CD4-positive, alpha-beta T cell (primary cell): Measurements from ENCODE around the gene EXT2. TPM values are rescaled to one million over a fixed set of nuclear protein-coding genes. Genes with fewer than 3 reads are reported as not detected.

ENCODE experiments used
- ATAC-seq: fragments of 200-7000 bp; cut with Tn5 transposase; one replicate; pipeline ENCODE4 v1.10.0; 2022; ENCODE audit warnings: mild to moderate bottlenecking; ENCODE audit not compliant: poor library complexity
- CTCF ChIA-PET: fragments of 350-600 bp; sonication (Branson Sonifier 250); formaldehyde crosslinking; loops from one replicate; lab custom pipeline; 2021; ENCODE audit warnings: antibody characterized with exemption, inconsistent platforms; lab: Charles Lee
- POLR2A ChIA-PET: fragments of 350-600 bp; sonication (Branson Sonifier 250); formaldehyde crosslinking; loops from one replicate; lab custom pipeline; 2021; ENCODE audit warnings: antibody characterized with exemption, inconsistent platforms; lab: Charles Lee
- DNase-seq, 14 experiments: peaks; one replicate each; pipeline ENCODE4 v3.0.0-alpha.2; 2013 to 2020; ENCODE audit warnings: mixed read lengths in 2 of 14
- H3K27ac ChIP-seq, 2 donors: one replicate each; pipeline versions ENCODE4 v1.5.1 to v1.7.0; 2013; ENCODE audit warnings: low read length in 2 of 2, low read depth in 1 of 2, mild to moderate bottlenecking in 1 of 2
- H3K27me3 ChIP-seq, 2 experiments: 1 replicate in 1 of 2; 2 replicates in 1 of 2; pipeline versions ENCODE4 v1.6.1 to v1.7.0; 2013; ENCODE audit warnings: low read length in 2 of 2, control low read depth in 1 of 2, mild to moderate bottlenecking in 1 of 2, moderate library complexity in 1 of 2; ENCODE audit not compliant: insufficient read depth in 2 of 2, control insufficient read depth in 1 of 2
- H3K36me3 ChIP-seq: one replicate; pipeline ENCODE4 v1.6.1; 2013; ENCODE audit warnings: low read length, control low read depth; ENCODE audit not compliant: insufficient read depth
- H3K4me1 ChIP-seq: one replicate; pipeline ENCODE4 v1.6.1; 2013; ENCODE audit warnings: low read length, control low read depth; ENCODE audit not compliant: insufficient read depth
- H3K4me3 ChIP-seq: one replicate; pipeline ENCODE4 v1.5.1; 2013; ENCODE audit warnings: mild to moderate bottlenecking, low read length, moderate library complexity
- H3K9me3 ChIP-seq, 2 experiments: 1 replicate in 1 of 2; 2 replicates in 1 of 2; pipeline versions ENCODE4 v1.6.1 to v1.7.0; 2013; ENCODE audit warnings: low read length in 2 of 2, mild to moderate bottlenecking in 2 of 2, control low read depth in 1 of 2, moderate library complexity in 1 of 2; ENCODE audit not compliant: control insufficient read depth in 1 of 2, insufficient read depth in 1 of 2
- H3K27ac Mint-ChIP-seq: one replicate; pipeline ENCODE4 v1.8.0; 2020; ENCODE audit warnings: mixed read lengths
- H3K27me3 Mint-ChIP-seq: one replicate; pipeline ENCODE4 v1.8.0; 2021; ENCODE audit warnings: mixed read lengths
- H3K36me3 Mint-ChIP-seq: one replicate; pipeline ENCODE4 v1.8.0; 2021; ENCODE audit warnings: low read depth, mixed read lengths
- H3K4me1 Mint-ChIP-seq: one replicate; pipeline ENCODE4 v1.8.0; 2021; ENCODE audit warnings: low read depth, mixed read lengths
- H3K4me3 Mint-ChIP-seq: one replicate; pipeline ENCODE4 v1.8.0; 2020; ENCODE audit warnings: mild to moderate bottlenecking, mixed read lengths
- H3K9me3 Mint-ChIP-seq: one replicate; pipeline ENCODE4 v1.8.0; 2020; ENCODE audit warnings: mixed read lengths
- intact Hi-C, 2 experiments: fragments of 100-400 bp; cut with DNase I in 1 of 2; cut with micrococcal nuclease in 1 of 2; formaldehyde crosslinking; loops; one replicate each; pipeline versions ENCODE4 v1.15.1 to v1.9.0; 2023 to 2025; cut with DNase I, micrococcal nuclease
- total RNA-seq, 174 experiments: library from RNA in 2 of 174; stranded (reverse) in 2 of 174; gene quantifications; one replicate each; pipeline ENCODE4 v1.2.3 and lab custom pipeline; 2021 to 2026
- TF ChIP-seq, protein P1 (sequence below): fragments of 200-600 bp; IDR thresholded peaks from one replicate; pipeline ENCODE4 v1.8.0; 2022; ENCODE audit warnings: antibody characterized with exemption, mild to moderate bottlenecking

The EXT2 gene
- total RNA-seq, 2 experiments from 2014 or later, result 17.1 to 17.5 TPM

DNA sequence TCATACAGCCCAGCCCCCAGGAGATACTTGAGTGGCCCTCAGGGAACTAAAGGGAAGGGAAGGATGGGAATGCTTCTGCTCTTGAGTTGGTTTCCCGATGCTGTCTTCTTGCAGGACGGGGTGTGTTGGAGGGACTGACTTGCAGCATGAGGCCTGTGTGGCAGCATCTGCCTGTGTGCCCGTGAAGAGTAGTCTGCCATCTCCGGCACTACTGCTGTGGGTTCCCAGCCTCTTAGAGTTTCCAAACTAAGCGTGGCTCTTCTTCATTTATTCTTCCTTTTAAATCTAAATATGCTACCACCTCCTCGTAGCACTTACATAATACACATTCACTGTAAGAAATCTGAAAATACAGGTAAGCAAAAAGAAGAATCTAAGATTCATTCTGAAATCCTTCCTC is 12.8 kb downstream of the EXT2 start:
- Mint-ChIP-seq H3K27ac (no peak overlapping the region), H3K9me3 (no peaks in the 10 kb centered on the region), H3K36me3 (peaks cover 72% of the 10 kb centered on the region), H3K4me1 (peaks cover 16% of the 10 kb centered on the region), H3K4me3 (no peak overlapping the region), H3K27me3 (no peaks in the 10 kb centered on the region)
- H3K4me3 ChIP-seq, result no peak overlapping the region
- intact Hi-C loops, result no loop called here
- ATAC-seq (no peak), DNase-seq (no peak)
- no peaks in the 10 kb centered on the region for H3K27me3 ChIP-seq
- POLR2A ChIA-PET, result no interaction called here
- H3K9me3 ChIP-seq, result no peaks in the 10 kb centered on the region
- TF ChIP-seq, protein P1, sequence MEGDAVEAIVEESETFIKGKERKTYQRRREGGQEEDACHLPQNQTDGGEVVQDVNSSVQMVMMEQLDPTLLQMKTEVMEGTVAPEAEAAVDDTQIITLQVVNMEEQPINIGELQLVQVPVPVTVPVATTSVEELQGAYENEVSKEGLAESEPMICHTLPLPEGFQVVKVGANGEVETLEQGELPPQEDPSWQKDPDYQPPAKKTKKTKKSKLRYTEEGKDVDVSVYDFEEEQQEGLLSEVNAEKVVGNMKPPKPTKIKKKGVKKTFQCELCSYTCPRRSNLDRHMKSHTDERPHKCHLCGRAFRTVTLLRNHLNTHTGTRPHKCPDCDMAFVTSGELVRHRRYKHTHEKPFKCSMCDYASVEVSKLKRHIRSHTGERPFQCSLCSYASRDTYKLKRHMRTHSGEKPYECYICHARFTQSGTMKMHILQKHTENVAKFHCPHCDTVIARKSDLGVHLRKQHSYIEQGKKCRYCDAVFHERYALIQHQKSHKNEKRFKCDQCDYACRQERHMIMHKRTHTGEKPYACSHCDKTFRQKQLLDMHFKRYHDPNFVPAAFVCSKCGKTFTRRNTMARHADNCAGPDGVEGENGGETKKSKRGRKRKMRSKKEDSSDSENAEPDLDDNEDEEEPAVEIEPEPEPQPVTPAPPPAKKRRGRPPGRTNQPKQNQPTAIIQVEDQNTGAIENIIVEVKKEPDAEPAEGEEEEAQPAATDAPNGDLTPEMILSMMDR, result no peak
- H3K27ac ChIP-seq, result no peak overlapping the region
- peaks cover 24% of the 10 kb centered on the region for H3K36me3 ChIP-seq
- peaks cover 3% of the 10 kb centered on the region for H3K4me1 ChIP-seq
- CTCF ChIA-PET, result no interaction called here

DNA sequence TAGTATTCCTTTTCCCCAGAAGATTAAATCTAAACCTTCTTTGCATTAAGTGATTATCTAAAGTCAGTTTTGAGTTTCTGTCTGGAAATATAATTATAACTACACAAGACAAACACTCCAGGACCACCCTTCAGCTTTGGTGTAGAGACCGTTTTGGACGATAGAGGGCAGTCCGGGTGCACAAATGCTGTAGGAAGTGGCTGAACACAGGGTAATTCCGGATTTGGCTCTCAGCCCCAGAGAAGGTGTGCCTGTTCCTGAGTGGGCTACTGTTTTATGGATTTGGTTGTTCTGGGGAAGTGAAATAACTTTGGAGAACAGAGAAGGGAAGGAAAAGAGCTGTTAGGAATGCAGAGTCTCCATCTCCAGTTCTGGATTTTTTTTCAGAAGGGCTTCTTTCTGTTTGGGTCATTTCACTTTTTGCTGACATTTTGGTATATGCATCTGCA is 14.8 kb downstream of the EXT2 start:
- TF ChIP-seq, protein P1, result peak; percentile 71
- Mint-ChIP-seq H3K4me1 (peaks cover 9% of the 10 kb centered on the region), H3K36me3 (peaks cover 86% of the 10 kb centered on the region), H3K9me3 (no peaks in the 10 kb centered on the region), H3K4me3 (no peak overlapping the region), H3K27me3 (no peaks in the 10 kb centered on the region), H3K27ac (no peak overlapping the region)
- peak; percentile 9 to 70 (median 36) for DNase-seq
- no peaks in the 10 kb centered on the region for H3K27me3 ChIP-seq
- no peak overlapping the region for H3K27ac ChIP-seq
- H3K4me1 ChIP-seq, result peaks cover 3% of the 10 kb centered on the region
- H3K4me3 ChIP-seq, result no peak overlapping the region
- peak; percentile 91 for ATAC-seq
- no peaks in the 10 kb centered on the region for H3K9me3 ChIP-seq
- CTCF ChIA-PET, result interaction anchor here (0.6 to 1.6 kb wide), 10 partner anchors 10 to 45 kb away, joined by 3 to 14 read pairs (median 3); partner anchors contain the start of gene EXT2
- intact Hi-C loops, result loop anchor here in 1 of 2 experiments (1.0 kb wide), 1 partner anchor 428 kb away; no protein-coding TSS in a partner anchor
- POLR2A ChIA-PET, result no interaction called here
- peaks cover 40% of the 10 kb centered on the region for H3K36me3 ChIP-seq

DNA sequence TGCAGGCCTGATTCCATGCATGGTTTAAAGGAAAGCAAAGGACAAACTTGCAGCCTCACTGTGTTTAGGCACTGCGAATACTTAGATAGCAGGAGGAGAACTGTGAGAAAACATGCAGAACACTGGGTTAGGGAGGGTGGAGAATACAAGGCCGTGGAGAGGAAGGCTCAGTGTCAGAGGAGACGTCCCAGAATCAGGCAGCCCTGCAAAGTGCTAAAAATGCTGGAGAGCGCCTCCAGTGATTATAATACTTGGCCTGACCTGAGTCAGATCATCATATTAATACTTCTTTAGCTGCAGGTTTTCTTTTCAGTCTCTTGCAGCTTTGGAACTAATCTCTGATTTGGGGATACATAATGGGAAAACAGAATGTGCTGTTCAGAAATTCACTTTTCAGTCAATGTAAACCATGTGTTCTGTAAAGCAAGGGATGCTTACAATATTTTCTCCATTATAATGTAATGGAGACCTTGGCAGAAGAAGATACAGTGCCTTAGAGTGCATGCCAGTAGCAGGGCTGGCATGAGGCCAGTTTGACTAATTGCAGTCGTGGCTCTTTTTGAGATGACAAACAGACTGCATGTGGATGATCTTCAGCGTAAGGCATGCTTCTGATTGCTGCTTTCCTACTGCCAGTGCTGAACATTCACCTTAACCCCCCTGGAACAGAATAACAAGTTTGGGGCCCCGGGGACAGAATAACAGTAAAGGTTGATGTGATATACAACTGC is 16.8 kb downstream of the EXT2 start:
- CTCF ChIA-PET, result interaction anchor here (0.8 kb wide), 1 partner anchor 18 kb away, joined by 3 read pairs; no protein-coding TSS in a partner anchor
- H3K9me3 Mint-ChIP-seq, result no peaks in the 10 kb centered on the region
- H3K4me3 Mint-ChIP-seq, result no peak overlapping the region
- intact Hi-C loops, result no loop called here
- no peak for DNase-seq
- H3K4me3 ChIP-seq, result no peak overlapping the region
- peaks cover 3% of the 10 kb centered on the region for H3K4me1 ChIP-seq
- POLR2A ChIA-PET, result no interaction called here
- H3K36me3 Mint-ChIP-seq, result peaks cover 93% of the 10 kb centered on the region
- no peak overlapping the region for H3K27ac ChIP-seq
- H3K9me3 ChIP-seq, result no peaks in the 10 kb centered on the region
- H3K4me1 Mint-ChIP-seq, result peaks cover 9% of the 10 kb centered on the region
- H3K27me3 Mint-ChIP-seq, result no peaks in the 10 kb centered on the region
- no peak overlapping the region for H3K27ac Mint-ChIP-seq
- H3K27me3 ChIP-seq, result no peaks in the 10 kb centered on the region
- TF ChIP-seq, protein P1, result no peak
- no peak for ATAC-seq
- peaks cover 49% of the 10 kb centered on the region for H3K36me3 ChIP-seq
